AG09319 (cell line): ENCODE results near the gene SULT1A1.

Experiments
- DNase-seq: peaks from one replicate; pipeline ENCODE4 v3.0.0-alpha.2; 2010; ENCODE audit warnings: low read depth; ENCODE audit errors: extremely low read depth
- CTCF ChIP-seq: IDR thresholded peaks from 2 replicates; pipeline ENCODE4 v1.5.1; 2011; ENCODE audit warnings: low read depth, mild to moderate bottlenecking, inconsistent platforms, low read length, moderate library complexity

The SULT1A1 gene

GRCh38 chr16:28590384-28591340 is 19.2 kb downstream of the SULT1A1 start:
- no peak for TF ChIP-seq CTCF
- no peak for DNase-seq

DNA sequence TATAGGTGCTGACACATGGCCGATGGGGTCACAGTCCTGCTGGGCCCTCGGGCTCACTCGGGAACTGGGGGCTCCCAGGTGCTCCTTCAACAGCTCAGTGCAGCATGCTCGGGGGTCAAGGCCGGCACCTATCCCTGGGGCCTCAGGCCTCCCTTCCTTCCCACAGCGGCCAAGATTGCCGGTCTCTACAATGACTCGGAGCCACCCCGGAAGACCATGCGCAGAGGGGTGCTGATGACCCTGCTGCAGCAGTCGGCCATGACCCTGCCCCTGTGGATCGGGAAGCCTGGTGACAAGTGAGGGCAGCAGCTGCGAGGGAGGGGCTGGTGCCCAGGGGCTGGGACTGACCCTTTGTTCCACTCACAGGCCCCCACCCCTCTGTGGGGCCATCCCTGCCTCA is 19.9 kb downstream of the SULT1A1 start:
- no peak for DNase-seq
- no peak for TF ChIP-seq CTCF

DNA sequence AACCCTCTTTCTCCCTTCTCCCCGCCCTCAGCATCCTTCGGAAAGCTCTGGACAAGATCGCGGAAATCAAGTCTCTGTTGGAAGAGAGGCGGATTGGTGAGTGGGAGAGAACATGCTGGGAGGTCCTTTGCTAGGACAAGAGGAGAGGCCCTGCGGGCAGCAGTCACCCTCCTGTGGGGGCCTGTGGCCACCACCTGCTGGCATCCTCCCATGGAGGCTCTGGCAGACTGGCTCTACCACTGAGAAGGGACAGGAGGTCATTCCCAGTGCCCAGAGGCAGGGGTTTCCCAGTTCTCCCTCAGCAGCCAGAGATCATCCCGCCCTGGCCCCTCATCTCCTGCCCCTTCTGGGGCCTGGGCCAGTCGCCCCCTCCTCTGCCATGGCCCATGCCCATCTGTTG is 20.8 kb downstream of the SULT1A1 start:
- TF ChIP-seq CTCF, result no peak
- no peak for DNase-seq

GRCh38 chr16:28587386-28587785 is 22.5 kb downstream of the SULT1A1 start:
- no peak for TF ChIP-seq CTCF
- DNase-seq, result no peak

DNA sequence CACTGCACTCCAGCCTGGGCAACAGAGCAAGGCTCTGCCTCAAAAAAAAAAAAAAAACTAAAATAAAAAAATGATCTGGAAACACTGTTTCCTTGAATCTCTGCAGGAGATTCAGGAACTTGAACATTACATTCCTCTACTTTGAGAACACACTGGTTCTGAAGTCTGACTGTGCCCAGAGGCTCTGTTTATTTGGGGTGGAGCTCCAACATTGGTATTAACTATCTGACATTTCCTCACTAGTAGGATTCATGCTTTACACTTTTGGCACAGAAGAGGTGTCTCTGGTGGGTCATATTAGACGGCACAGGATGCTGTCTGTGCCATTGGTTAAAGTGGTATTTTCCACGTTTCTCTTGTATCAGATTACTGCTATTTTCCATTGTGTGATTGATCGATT is 23.4 kb downstream of the SULT1A1 start:
- no peak for DNase-seq
- no peak for TF ChIP-seq CTCF

- no peak for DNase-seq
- TF ChIP-seq CTCF, result no peak
Measured at GRCh38 chr16:28585674-28586073, 24.2 kb downstream of the SULT1A1 start.

- TF ChIP-seq CTCF, result no peak
- no peak for DNase-seq
Measured at GRCh38 chr16:28580726-28581315, 29.0 kb downstream of the SULT1A1 start.
